HG03039 (cell line): ENCODE measurements around the gene STK31.
"Not testable (repeated sequence)": the region's sequence is repeated elsewhere in the genome, so short reads cannot be mapped to it uniquely, and the experiment has no call there.

ENCODE experiments used
- ATAC-seq: cut with Tn5 transposase; IDR thresholded peaks from one replicate; pipeline ENCODE4 v1.9.1; 2021; ENCODE audit warnings: mild to moderate bottlenecking, moderate library complexity; ENCODE audit not compliant: unreplicated experiment

Gene STK31

DNA sequence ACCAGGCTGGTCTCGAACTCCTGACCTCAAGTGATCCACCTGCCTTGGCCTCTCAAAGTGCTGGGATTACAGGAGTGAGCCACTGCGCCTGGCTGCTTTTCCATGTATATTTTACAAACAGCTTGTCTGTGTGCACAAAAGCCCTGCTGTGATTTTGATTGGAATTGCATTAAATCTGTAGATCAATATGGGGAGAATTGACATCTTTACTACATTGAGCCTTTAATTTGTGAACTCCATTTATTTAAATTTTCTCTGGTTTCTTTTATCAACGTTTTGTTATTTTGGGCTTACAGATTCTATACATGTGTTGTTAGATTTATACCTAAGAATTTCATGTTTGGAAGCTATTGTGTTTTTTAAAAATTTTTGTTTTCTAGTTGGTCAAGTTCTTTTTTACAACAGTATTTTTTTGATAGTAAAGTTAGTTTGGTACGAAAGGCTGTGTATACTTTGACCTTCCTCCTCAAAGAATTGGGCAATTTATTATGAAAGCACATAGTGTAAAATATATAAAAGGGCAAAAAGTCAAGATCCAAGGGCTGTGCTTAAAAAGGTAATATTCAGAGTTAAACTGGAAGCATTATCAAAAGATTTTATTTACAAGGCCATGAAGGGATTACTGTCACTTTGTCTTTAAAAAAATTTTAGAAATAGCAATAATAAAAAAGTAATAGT is 92.8 kb downstream of the STK31 start:
- ATAC-seq: no peak

DNA sequence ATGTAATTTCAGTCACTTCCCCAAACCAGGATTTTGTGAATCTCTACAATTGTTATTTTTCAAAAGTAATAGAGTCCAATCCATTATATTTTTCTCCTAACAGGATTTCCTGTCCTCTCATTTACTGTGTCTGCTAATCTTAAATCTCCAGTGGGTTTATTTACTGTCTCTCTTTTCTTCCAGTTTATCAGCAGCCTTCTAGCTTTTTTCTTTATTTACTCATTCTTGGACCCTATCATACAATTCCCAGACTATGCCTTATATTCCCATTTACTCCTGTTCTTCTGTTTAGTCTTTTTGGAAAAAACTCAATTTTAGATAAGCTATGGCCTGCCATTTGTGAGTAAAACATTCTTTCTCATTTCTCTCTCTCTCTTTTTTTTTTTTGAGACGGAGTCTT is 94.7 kb downstream of the STK31 start:
- ATAC-seq: no peak

DNA sequence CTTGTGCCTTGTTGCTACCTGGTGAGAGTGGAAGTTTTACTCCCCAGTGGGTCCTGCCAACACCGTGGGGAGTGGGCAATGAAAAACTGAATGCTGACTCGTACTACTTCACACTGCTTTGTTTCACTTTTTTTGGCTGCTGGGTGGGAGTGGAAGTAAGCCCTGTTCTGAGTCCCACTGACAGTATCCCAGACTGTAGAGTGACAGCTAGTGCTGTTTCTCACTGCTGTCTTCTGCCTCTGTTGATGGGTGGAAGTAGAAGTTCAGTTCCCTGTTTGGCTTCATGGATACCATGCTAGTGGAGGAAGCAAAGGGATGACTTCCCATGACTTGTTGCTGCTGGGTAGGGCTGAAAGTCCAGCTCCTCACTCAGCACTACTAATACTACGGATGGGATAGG is 98.4 kb downstream of the STK31 start:
- ATAC-seq: no peak

DNA sequence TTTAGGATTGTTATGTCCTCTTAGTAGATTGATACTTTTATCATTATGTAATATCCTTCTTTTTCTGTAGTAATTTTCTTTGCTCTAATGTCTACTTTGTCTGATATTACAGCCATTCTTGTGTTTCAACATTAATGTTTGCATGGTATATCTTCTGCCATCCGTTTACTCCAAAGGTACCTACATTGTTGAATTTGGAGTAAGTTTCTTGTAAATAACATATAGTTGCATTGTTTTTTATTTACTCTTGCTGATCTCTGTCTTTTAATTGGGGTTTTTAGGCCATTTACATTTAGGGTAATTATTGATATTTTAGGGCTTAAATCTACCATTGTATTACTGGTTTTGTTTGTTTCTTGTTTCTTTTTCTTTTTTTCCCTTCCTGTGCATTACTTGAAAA is 100.1 kb downstream of the STK31 start:
- no peak for ATAC-seq

DNA sequence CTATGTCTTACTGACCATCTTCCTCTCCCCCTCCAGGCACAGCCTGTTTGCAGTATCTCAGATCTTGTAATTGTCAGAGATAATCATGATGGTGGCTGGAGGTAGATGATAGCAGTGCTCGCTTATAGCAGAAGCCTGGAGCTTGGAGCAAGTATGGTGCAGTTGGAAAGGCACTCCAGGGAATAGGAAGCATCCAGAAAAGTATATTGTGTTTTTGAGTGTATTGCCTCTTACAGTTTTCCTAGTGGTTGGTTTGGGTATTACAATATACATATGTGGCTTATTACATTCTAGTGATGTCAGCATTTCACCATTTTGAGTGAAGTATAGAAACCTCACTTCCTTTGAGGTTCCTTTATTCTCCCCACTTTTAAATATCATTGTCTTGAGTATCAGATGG is 101.5 kb downstream of the STK31 start:
- ATAC-seq: no peak

DNA sequence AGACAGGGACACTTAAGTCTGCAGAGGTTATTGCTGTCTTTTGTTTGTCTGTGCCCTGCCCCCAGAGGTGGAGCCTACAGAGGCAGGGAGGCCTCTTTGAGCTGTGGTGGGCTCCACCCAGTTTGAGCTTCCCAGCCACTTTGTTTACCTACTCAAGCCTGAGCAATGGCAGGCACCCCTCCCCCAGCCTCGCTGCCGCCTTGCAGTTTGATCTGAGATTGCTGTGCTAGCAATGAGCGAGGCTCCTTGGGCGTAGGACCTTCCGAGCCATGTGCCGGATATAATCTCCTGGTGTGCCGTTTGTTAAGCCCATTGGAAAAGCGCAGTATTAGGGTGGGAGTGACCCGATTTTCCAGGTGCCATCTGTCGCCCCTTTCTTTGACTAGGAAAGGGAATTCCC is 118.1 kb downstream of the STK31 start:
- ATAC-seq: not testable (repeated sequence)

DNA sequence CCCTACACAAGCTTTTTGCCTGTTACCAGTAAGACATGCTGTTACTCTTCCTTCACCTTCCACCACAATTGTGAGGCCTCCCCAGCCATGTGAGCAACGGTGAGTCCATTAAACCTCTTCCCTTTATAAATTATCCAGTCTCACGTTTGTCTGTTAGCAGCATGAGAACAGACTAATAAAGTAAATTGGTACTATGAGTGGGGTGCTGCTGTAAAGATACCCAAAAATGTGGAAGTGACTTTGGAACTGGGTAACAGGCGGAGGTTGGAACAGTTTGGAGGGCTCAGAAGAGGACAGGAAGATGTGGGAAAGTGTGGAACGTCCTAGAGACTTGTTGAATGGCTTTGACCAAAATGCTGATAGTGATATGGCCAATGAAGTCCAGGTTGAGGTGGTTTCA is 122.7 kb downstream of the STK31 start:
- not testable (repeated sequence) for ATAC-seq

DNA sequence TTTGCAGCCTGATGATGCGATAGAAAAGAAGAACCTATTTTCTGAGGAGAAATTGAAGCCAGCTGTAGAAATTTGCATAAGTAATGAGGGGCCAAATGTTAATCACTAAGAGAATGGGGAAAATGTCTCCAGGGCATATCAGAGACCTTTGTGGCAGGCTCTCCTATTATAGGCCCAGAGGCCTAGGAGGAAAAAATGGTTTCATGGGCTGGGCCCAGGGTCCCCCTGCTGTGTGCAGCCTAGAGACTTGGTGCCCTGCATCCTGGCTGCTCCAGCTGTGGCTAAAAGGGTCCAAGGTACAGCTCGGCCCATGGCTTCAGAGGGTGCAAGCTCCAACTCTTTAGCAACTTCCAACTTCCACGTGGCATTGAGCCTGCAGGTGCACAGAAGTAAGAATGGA is 123.4 kb downstream of the STK31 start:
- ATAC-seq: no peak

DNA sequence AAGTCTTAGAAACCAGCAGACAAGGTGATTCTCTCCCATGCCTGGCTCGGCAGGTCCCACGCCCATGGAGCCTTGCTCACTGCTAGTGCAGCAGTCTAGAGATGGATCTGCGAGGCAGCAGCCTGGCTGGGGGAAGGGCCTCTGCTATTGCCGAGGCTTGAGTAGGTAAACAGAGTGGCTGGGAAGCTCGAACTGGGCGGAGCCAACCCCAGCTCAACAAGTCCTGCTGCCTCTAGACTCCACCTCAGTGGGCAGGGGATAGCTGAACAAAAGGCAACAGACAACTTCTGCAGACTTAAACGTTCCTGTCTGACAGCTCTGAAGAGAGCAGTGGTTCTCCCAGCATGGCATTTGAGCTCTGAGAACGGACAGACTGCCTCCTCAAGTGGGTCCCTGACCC is 134.8 kb downstream of the STK31 start:
- ATAC-seq: not testable (repeated sequence)

DNA sequence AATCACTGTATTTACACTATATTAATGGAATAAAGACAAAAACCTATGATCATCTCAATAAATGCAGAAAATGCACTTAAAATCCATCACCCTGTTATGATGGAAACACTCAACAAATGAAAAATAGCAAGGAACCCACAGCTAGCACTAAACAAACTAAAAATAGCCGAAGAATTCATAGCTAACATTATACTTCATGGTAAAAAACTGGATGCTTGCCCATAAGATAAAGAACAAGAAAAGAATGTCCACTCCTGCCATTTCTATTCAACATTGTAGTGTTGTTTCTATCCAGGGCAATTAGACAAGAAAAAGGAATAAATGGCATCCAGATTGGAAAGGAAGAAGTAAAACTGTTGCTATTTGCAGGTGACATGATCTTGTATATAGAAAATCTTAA is 142.1 kb downstream of the STK31 start:
- no peak for ATAC-seq

DNA sequence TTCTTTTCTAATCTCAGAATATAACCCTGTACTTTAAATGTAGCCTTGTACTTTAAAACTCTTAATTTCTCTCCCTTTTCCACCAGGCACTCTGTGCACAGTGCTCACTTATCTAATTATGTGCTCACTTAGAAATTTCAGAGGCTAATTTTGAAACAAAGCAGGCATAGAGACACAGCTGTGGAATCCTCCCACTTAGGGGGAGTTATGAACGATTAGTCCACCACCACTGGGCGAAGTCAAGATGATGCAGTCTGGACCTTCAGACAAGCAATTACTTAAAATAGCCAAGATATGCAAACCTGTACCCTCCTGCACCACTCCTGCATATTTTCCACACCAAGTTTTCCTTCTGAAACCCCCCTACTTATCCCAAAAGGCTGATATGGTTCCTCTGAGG is 143.0 kb downstream of the STK31 start:
- no peak for ATAC-seq

DNA sequence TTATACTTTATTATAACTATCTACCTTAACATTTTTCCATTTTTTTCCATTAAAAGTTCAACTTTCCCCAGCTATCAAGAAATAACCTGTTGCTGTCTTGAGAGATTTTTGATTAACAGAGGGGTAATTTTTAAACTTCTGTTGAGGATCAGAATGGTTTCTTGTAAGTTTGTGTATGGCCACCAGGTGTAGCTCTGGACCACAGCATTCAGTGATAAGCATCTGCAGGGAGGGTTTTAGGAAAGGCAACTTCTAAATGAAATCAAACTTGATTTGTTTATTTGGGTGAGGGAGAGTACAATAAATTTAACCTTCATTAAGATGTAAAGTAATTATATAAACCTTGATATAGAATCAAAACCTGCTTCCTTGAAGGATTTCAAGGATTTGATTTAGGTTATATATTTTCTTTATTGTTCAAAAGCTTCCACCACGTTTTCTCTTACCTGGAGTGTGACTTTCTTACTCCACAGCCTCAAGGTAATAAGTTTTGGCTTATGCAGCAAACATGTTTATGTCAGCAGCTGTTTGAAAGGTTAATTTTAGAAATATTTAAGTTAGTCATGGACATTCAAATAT is 153.3 kb downstream of the STK31 start:
- no peak for ATAC-seq

DNA sequence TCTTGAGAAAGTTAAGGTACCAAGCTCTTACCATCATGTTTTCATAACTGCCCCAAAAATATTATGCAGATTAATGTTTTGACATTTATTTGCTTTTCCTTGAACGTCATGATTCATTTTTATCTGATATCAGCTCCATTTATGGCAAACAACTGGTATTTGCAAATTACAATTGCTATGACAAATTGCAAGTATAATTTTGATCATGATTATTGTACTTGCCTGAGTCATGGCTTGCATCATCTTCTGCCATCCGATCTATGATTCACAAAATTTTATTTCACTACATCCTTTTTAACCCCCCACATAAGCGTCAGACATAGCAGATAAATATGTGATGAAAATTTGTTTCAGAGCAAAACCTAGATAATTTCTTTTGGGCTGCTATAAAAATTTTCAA is 155.0 kb downstream of the STK31 start:
- ATAC-seq: no peak

DNA sequence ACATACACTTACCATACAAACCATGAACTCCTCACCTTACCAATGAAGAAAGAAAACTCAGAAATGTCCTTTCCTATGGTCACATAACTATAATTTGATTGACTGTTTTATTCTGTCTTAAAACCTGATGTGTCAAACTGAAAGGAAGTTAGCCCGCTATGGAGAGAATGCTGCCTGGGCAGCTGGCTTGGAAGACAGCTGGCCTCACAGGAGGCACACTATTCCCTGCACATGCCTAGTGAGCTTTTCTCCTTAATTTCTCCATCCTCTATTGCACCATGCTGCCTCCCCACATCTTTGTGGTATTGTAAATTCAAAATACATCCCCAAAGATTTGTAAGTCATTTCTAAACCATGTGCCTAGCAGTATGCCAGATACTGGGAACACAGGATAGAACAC is 163.3 kb downstream of the STK31 start:
- ATAC-seq: no peak

DNA sequence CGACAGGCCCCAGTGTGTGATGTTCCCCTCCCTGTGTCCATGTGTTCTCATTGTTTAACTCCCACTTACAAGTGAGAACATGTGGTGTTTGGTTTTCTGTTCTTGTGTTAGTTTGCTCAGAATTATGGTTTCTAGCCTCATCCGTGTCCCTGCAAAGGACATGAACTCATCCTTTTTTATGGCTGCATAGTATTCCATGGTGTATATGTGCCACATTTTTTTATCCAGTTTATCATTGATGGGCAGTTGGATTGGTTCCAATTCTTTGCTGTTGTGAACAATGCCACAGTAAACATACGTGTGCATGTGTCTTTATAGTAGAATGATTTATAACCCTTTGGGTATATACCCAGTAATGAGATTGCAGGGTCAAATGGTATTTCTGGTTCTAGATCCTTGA is 166.5 kb downstream of the STK31 start:
- ATAC-seq: not testable (repeated sequence)
